Endothelial cell of umbilical vein (primary cell): Measurements from ENCODE around the gene COL6A2.

ENCODE experiments used
- CTCF ChIP-seq, 2 donors: IDR thresholded peaks; 1 replicate in 1 of 2; 2 replicates in 1 of 2; pipeline ENCODE4 v1.5.1; 2011; ENCODE audit warnings: low read length in 2 of 2, mild to moderate bottlenecking in 2 of 2, moderate library complexity in 2 of 2, control low read depth in 1 of 2, inconsistent platforms in 1 of 2, low read depth in 1 of 2; ENCODE audit not compliant: insufficient read depth in 1 of 2; ENCODE audit errors: extremely low read depth in 1 of 2
- MAX ChIP-seq: IDR thresholded peaks from 2 replicates; pipeline ENCODE4 v1.6.1; 2011; ENCODE audit not compliant: insufficient read depth, insufficient read length
- MYC ChIP-seq: IDR thresholded peaks from one replicate; pipeline ENCODE4 v1.6.1; 2011; ENCODE audit warnings: mild to moderate bottlenecking, low read depth, low read length
- POLR2A ChIP-seq: IDR thresholded peaks from 2 replicates; pipeline ENCODE4 v1.6.1; 2012; ENCODE audit warnings: low read depth, mild to moderate bottlenecking, control low read depth, low read length

- TF ChIP-seq POLR2A (no peak), MAX (no peak), CTCF (IDR thresholded peaks at IDR 0.05; ENCODE audit: extremely low read depth in 1 of 2, insufficient read depth in 1 of 2, low read depth in 1 of 2, low read length in 2 of 2) (no peak), MYC (no peak)
Measured at GRCh38 chr21:46124926-46125845, 27.3 kb downstream of the COL6A2 start.
